HG02798 (cell line): ENCODE results near the gene FNDC3B.

ENCODE experiments used
- ATAC-seq: cut with Tn5 transposase; IDR thresholded peaks from one replicate; pipeline ENCODE4 v1.9.1; 2021; ENCODE audit warnings: mild to moderate bottlenecking; ENCODE audit not compliant: unreplicated experiment, poor library complexity

The FNDC3B gene

GRCh38 chr3:172110127-172110779 lies 70.9 kb downstream of the FNDC3B start:
- no peak for ATAC-seq

- no peak for ATAC-seq
Measured at GRCh38 chr3:172111163-172111562, 71.8 kb downstream of the FNDC3B start.

DNA sequence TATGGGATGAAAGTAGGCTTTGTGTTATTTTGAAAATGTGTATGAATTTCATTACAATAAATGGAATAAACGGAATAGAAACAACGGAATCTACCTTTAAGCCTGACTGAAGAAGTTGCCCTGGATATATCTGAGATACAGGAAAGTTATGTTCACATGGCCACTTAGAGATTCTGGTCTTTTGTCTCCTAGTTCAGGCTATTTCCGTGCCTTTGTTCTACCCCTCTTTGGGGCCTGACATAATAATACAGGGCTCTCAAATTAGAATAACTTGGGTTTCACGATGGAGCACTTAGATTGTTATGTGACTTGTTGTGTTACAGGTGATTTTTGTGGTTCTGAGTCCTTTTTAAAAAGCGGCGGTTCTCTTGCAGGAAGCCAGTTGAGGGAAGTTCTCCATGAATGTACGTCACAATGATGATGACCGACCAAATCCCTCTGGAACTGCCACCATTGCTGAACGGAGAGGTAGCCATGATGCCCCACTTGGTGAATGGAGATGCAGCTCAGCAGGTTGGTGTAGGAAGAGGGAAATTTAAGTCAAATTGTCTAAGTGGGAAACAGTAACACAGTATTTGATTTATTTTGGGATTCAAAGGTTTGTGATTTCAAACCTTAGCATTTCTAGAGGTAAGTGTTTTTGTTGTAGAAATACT lies 72.8 kb downstream of the FNDC3B start:
- ATAC-seq = no peak

- ATAC-seq = no peak
Measured at GRCh38 chr3:172112734-172113120, 73.3 kb downstream of the FNDC3B start.

DNA sequence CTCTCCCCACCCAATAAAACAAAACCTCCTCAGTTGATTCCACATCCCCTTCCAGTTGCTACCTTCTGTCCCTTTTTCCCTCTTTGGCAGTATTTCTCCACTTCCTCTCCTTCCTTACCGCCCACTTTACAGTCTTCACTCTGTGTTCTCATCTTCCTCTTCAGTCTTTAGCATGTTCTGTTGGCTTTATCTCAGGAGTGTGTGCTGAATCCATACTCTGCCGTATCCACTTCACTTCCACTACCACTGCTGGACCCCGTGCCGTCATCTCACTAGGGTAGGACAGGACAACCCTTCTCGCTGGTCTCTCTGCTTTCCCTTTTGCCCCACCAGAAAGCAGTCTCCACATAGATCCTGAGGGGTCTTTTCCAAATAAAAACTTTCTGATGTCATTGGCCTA lies 74.3 kb downstream of the FNDC3B start:
- no peak for ATAC-seq

- no peak for ATAC-seq
Measured at GRCh38 chr3:172115059-172115458, 75.7 kb downstream of the FNDC3B start.

- no peak for ATAC-seq
Measured at GRCh38 chr3:172115787-172116186, 76.4 kb downstream of the FNDC3B start.

- no peak for ATAC-seq
Measured at GRCh38 chr3:172118019-172118418, 78.6 kb downstream of the FNDC3B start.

DNA sequence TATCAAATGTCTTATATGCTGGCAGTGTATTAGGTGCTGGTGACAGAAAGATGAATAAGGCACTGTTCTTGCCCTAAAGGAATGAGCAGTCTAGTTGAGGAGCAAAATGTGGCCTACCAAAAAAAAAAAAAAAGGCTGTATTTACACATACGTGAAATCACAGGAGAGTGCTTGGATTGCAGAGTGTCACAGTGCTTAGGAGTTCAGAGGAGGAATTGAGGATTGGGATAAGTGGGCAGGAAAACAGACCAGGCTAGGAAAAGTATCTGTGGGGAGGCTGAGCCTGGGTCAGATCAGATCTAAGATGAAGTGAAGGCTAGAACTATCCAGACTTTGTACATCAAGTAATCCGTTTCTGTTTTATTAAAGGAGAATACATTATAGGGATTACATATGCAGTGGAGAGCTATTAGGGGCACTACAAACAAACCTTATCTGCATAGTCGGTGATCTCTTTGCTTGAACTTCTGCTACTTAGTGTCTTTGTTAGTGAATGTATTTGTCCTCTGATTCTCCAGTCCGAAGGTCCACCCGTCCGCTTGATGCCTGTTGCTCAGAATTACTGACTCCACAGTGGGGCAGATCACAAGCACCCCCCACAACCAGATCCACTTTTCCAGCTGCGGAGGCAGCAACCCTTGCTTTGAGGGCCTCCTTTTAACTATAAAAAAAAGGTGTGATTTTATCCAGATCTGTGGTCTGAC lies 80.0 kb downstream of the FNDC3B start:
- ATAC-seq = no peak

DNA sequence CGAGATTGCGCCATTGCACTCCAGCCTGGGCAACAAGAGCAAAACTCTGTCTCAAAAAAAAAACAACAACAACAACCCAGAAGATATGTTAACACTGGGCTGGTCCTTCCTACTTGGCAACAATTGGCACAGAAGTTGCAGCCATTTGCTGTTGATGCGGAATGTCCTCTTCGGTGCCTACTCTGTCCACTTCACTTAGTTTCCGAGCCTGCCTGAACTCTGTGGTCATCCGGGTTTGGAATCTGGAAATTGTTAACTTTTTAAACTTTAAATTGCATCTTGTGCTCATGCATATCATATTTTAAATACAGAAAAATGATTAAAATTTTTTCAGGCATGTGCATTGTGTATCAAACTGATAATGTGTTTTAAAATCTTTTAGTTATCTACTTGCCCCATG lies 81.5 kb downstream of the FNDC3B start:
- no peak for ATAC-seq

DNA sequence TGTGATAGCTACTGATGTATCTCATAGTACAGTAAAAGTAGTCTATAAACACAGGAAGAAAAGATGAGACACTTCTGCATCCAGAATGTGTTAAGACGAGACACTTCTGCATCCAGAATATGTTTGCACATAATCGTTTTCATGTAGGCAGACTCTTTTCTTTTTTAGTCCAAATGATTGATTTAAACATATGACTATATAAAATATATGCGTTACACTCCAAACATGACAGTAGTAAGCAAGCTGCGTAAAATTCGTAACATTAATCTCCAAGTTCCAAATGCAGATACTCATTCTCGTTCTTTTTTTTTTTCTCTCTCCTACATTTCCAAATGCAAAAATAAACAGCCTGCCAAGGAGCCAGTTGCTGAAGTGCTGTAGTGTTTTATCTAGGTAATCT lies 82.6 kb downstream of the FNDC3B start:
- no peak for ATAC-seq

- no peak for ATAC-seq
Measured at GRCh38 chr3:172124271-172124670, 84.9 kb downstream of the FNDC3B start.

GRCh38 chr3:172125053-172125452 lies 85.7 kb downstream of the FNDC3B start:
- no peak for ATAC-seq

- no peak for ATAC-seq
Measured at GRCh38 chr3:172125963-172126457, 86.6 kb downstream of the FNDC3B start.

- no peak for ATAC-seq
Measured at GRCh38 chr3:172126741-172127140, 87.4 kb downstream of the FNDC3B start.

DNA sequence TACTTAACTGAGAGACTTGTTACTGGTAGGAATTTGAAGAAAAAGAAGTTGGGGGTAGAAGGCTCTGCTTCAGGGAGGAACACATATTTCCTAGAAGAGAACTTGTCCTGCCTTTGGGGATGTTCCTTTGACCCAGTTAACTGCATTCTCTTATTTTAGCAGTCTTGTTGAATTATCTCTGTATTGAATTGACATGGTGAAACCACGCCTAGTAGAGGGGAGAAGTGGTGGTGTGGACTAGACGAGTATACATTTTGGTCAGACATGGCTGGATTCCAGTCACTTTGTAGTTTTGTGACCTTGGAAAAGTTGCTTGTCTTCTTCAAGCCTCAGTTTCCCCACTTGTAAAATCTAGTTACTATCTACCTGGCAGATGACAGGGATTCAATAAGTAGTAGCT lies 87.8 kb downstream of the FNDC3B start:
- no peak for ATAC-seq

GRCh38 chr3:172127929-172128580 lies 88.7 kb downstream of the FNDC3B start:
- ATAC-seq = no peak

DNA sequence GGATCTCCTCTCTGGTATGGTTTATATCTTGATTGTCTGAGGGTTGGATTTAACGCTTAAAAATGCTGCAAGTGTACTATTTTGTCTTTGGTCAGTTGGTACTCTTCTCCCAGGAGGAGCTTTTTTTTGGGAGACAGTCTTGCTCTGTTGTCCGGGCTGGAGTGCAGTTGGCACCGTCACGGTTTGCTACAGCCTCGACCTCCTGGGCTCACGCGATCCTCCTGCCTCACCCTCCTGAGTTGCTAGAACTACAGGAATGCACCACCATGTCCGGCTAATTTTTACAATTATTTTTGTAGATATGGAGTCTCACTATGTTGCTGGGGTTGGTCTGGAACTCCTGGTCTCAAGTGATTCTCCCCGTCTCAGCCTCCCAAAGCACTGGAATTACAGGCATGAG lies 89.5 kb downstream of the FNDC3B start:
- no peak for ATAC-seq

DNA sequence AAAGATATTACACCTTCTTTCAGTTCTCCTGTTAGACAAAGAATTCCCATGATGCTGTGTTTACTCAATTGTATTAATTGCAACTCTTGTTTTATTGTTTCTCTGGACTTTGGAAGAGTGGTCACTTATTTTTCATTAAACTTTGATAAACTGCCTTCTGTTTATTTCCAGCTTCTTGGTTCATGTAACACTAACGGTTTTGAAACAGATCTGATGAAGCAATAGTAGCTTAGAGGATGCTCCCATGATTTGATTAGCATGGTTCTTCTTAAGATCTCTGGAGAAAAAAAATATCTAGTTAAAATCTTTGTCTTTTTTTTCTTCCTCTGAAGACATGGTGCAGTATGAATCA lies 90.1 kb downstream of the FNDC3B start:
- ATAC-seq = no peak

DNA sequence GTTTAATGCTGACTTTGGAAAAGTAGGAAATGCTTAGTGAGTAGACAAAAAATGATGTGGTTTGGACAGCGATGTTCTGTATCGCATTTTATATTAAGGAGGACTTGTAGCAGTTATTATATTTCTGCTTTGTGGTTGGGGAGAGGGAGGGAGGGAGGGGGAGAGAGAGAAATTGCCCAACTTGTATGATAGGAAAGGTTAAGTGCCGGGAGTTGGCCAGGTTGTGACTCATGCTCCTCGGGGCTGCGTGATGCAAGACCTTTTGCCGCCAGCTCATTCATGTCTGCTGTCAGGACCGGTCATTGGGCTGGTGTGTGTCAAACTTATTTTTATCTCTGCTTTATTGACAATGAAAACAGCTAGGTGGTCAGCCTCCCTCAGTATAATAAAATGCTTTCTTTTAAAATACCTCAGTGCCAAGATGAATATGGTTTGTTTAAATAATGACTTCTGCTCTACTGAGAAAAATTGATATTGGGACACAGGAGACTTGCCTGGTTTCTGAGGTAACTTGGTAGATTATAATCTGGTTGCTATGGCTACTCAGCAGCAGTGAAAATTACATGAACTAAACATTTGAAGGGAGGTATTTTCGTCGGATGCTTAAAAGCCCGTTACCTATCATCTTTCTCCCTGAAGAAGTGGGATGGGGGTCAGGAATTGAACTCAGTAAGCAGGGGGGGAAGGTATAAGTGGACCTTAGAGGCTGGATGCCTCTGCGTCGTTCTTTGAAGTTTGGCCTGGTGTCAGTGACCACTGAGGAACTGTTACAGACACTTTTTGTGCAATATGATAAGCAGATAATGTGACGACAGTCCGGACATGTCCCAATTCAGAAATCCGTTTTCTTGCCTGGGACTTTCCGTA lies 90.7 kb downstream of the FNDC3B start:
- no peak for ATAC-seq
